Muscle of arm (tissue), 12 donors: ENCODE measurements around the gene MAPKAPK3. TPM values are rescaled to one million over a fixed set of nuclear protein-coding genes. Genes with fewer than 3 reads are reported as not detected.
A peak's percentile ranks its signal among the peaks of the same experiment; 100 is the strongest.

ENCODE experiments used
- DNase-seq: peaks from one replicate; pipeline ENCODE4 v3.0.0-alpha.2; 2013
- polyA plus RNA-seq, 12 donors: library from polyadenylated mRNA; unstranded; fragments of 120-200 nt; gene quantifications; one replicate each; pipeline ENCODE4 v1.2.1, GENCODE V29; 2013; ENCODE audit not compliant: insufficient read length in 12 of 12

Gene MAPKAPK3
- polyA plus RNA-seq, 12 donors = 10.5 to 174 (median 27.9) TPM

GRCh38 chr3:50606596-50606995 lies 10.4 kb upstream of the MAPKAPK3 start:
- no peak for DNase-seq

DNA sequence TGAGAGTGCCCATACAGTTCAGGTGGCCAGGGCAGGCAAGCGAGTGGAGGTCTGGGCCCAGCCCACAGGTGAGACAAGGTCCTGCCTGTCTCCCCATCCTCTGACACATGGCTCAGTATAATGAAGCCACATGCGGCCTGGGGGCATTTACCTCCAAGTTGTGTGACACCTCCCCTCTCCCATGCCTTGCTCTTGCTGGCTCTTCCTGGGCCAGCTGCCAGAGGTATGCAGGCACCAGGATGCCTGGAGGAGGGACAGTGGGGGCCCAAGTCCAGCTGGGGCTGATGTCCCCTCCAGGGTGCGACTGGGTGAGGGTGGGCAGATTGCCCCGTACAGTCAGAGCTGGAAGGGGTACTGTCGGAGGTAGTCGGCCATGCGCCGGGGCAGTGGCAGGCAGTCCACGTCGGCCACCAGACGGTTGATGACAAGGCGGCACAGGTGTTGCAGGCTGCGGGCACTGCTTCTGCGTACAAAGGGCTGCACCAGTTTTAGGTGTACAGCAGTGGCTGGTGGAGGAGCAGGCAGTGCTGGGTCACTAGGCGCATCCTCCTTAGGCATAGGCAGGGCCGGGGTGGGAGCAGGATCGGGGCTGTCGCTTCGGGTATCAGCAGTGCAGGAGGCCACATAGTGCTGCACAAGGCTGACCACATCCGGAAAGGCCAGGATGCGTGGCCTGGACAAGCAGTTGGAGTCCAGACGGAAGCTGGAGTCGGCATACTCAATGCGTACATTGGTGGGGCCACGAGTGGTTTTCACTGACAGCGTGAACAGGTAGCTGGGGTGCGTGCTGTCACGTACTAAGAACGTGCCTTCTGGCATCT lies 9.5 kb upstream of the MAPKAPK3 start:
- no peak for DNase-seq

- DNase-seq = no peak
These were observed 8.7 kb upstream of the MAPKAPK3 start for GRCh38 chr3:50608278-50608677.

- DNase-seq = no peak
These were observed 7.7 kb upstream of the MAPKAPK3 start for GRCh38 chr3:50609071-50609762.

- DNase-seq = no peak
These were observed 7.2 kb upstream of the MAPKAPK3 start for GRCh38 chr3:50609763-50610085.

DNA sequence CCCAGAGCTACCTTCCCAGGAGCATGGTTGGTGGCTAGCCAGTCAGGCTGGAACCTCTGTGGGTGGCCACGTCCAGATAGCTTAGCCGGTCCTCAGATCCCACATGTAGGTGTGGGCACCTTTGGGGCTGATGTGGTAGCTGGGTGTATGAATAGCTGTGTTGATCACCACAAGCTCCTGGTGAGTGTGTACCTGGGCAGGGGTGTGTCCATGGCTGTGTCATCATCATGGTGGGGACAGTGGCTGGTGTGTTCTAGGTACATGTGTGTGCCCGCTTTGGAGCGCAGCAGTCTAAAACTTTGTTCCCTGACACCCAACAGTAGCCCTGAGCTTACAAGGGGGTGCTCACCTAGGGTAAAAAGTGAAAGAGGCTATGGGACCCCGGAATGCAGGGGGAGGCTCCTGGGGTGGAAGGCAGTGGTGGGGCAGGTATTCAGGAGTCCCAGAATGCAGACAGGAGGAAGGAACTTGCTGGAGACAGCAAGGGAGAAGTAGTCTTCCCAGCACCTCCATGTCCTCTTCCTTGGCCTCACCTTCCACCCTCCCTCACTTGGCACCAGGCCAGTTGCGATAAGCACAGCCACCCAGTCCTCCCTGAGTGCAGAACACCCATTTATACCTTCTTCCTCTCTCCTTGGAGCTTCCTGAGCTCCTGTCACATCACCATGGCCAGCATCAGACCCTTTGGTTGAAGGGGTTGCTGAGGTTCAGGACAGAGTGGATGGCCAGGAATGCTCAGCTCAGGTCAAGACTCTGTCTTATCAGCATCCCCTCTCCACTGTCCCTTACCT lies 6.6 kb upstream of the MAPKAPK3 start:
- DNase-seq = no peak

DNA sequence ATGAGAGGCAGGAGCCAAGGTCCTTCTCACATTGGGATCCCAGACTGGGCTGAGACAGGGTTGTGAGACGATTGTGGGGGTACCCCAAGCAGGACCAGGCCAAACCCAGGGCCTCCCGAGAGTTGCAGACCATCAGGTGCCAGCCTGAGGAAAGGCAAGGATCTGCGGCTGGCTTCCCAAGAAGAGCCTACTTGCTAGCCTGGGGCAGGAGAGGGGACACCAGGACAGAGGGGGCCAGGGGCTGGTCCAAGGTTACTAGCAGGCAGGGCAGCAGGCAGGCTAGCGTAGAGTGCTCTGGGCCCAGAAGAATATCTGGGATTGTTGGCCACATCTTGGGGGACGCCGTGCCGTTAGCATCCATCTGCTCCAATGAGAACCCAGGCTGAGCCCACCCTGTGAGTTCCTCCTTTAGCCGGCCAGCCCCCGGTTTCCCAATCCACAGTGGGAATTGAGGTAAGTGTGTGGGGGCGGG lies 5.9 kb upstream of the MAPKAPK3 start:
- no peak for DNase-seq

DNA sequence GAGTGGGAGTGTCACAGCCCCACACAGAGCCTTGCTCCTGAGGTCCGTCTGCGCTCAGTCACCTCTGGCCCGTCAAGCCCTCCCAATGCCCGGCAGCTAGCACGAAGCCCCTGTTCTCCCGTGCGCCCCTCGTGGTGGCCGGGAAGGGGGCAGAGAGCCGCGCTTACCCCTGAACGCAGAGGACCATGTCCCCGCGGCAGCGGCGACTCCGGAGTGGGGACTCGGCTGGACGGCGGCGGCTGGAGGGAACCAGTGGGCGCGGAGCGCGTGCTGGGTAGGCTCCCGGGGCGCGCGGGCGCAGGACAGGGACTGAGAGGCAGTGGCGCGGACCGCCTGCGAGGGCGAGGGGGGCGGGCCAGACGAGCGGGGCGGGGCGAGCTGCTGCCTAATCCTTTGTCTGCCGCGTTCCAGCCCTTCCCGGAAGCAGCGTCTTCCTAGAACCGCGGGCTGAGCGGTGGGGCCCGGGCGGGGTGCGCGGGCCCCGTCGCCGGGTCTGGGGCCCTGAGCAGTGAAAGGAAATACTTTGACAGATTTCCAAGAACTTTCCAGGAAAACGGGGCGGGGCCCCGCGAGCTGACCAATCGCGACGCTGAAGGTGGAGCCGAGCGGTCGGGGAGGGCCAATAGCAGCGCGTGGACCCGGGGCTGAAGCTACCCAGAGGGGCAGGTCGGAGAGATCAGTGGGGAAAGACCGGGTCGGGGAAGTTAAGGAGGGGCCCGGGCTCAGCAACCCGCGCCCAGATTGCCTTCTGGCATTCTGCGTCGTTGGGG lies 5.3 kb upstream of the MAPKAPK3 start, which contains the start of gene CISH:
TSS of gene CISH (minus strand) at position 311 of the 770 bp plus-strand sequence. CDS start at position 187, 124 bp downstream.
- DNase-seq = peak; percentile 98

- no peak for DNase-seq
These were observed 4.6 kb upstream of the MAPKAPK3 start for GRCh38 chr3:50612234-50612882.

- DNase-seq = no peak
These were observed 3.7 kb upstream of the MAPKAPK3 start for GRCh38 chr3:50612970-50613846.

- DNase-seq = no peak
These were observed 1.8 kb upstream of the MAPKAPK3 start for GRCh38 chr3:50615190-50615589.

DNA sequence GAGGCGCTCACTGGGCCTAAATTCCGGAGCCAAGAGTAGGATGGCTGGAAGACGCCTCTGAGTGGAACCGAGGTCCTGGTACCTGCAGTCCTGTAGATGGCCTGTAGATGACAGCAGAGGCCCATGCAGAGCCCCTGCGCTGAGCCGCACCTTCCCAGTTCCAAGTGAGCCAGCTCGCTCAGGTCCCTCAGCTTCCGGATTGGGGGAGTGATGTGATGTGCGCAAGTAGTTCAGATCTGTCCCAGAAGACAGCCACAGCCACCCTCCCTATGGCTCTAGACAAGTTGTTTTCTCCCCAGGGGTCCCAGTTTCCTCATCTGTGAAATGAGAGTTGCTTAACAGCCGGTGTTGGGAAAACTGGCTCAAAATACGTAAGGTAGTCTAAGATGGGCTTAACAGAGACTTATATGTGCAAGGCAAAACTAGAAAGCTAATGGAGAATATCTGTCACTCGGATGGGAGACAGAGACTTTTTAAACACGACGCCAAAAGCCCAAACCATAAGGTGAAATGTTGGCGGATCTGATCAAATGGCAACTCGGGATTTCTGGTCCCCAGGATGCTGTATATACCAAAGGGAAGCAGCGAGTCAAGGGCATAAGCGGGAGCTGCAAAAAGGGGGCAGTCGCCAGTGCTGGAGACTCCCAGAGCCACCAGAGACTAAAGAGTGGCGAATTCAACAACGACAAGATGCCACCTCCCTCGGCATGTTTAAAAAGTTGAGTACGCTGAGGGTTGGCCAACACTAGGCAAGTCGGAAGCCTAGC lies 765 bp upstream of the MAPKAPK3 start:
- peak; percentile 87 for DNase-seq

DNA sequence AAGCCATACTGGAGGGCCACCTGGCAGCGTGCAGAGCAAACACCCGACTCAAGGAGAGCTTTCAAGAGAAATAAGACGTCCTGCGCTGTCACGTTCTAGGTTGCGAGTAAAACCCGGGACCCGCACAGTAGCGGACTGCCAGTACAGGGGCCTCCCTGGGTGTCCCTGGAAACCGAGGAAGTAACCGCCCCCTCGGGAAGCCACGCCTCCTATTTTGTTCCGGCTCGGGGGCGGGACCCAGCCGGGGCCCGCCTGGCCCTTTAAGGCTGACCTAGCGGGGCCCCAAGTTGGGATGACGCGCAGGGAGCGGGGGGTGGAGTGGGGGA lies 218 bp upstream of the MAPKAPK3 start:
- DNase-seq = peak; percentile 90

DNA sequence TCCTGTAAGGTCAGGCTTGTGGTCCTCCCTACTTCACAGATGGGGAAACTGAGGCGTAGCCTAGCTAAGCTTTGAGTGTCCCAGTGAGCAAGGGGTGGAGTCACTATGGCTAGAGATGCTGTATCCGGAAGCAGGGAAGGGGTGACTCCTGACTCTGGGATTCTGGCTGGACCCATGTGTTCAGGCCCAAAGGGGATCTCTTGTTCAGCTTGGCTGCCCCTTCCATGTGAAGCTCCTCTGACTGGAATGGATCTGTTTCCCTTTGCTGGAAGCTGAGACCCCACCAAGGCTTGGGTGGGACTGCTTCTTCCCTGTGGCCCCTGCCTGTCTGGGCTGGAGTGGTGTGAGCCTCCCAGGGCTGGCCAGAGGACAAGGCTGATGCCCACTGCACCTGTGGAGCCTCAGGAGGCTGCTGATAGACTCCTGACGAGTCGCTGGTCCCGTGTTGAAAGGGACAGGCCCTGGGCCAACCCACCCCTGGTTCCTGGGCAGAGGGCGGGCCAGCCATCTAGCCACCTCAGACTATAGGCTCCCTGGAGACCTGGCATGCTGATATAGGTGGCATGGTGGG lies 1.0 kb downstream of the MAPKAPK3 start:
- no peak for DNase-seq

- no peak for DNase-seq
These were observed 3.5 kb downstream of the MAPKAPK3 start for GRCh38 chr3:50620420-50620819.

- no peak for DNase-seq
These were observed 3.9 kb downstream of the MAPKAPK3 start for GRCh38 chr3:50620820-50621219.

GRCh38 chr3:50622881-50623280 lies 5.9 kb downstream of the MAPKAPK3 start:
- no peak for DNase-seq

- no peak for DNase-seq
These were observed 7.0 kb downstream of the MAPKAPK3 start for GRCh38 chr3:50623840-50624474.
